HCT116 (cell line): Measurements from ENCODE around the gene PRKD2. TPM values are rescaled to one million over a fixed set of nuclear protein-coding genes. Genes with fewer than 3 reads are reported as not detected.

Experiments used
- ATAC-seq: fragments of 200-7000 bp; cut with Tn5 transposase; 2 replicates; pipeline ENCODE4 v1.9.1; 2020; ENCODE audit warnings: mild to moderate bottlenecking, moderate library complexity
- BruUV-seq: library from RNA; stranded (reverse); fragments of 400-500 nt; replicated peaks from 2 replicates; lab custom pipeline; 2021; lab: Mats Ljungman, UMichigan
- CTCF ChIA-PET: fragments of 300-600 bp; sonication (Branson Sonifier 250); formaldehyde crosslinking; loops from one replicate; lab custom pipeline; 2021; ENCODE audit warnings: antibody characterized with exemption; lab: Charles Lee
- POLR2A ChIA-PET: fragments of 300-600, 350-600 bp; sonication (Branson Sonifier 250); formaldehyde crosslinking; loops from one replicate; lab custom pipeline; 2021; ENCODE audit warnings: antibody characterized with exemption; lab: Charles Lee
- RAD21 ChIA-PET, 2 experiments: fragments of 300-600 bp; sonication (Branson Sonifier 250); formaldehyde crosslinking; loops; one replicate each; lab custom pipeline; 2023; ENCODE audit warnings: low total read pairs in 2 of 2; ENCODE audit not compliant: uncharacterized antibody in 2 of 2, unreplicated experiment in 2 of 2, low non-redundant PET in 1 of 2; lab: Charles Lee
- DNase-seq: peaks from one replicate; pipeline ENCODE4 v3.0.0-alpha.2; 2010; ENCODE audit warnings: low read depth, low spot score
- H2AFZ ChIP-seq: fragments of 200-600 bp; shearing (Covaris generic), sonication (generic); 2 replicates; pipeline ENCODE4 v1.6.1; 2017; ENCODE audit warnings: low read depth, mixed run types, mixed read lengths, antibody characterized with exemption, low read length; ENCODE audit not compliant: poor library complexity, severe bottlenecking
- H3K27ac ChIP-seq: 2 replicates; pipeline ENCODE4 v1.5.1; 2012; ENCODE audit warnings: low read depth, low read length
- H3K27me3 ChIP-seq: fragments of 200-600 bp; sonication (generic); 2 replicates; pipeline ENCODE4 v1.6.1; 2016; ENCODE audit warnings: mixed run types, low read length, mixed read lengths; ENCODE audit not compliant: insufficient read depth
- H3K36me3 ChIP-seq, 2 experiments: fragments of 200-500 bp in 1 of 2; fragments of 200-600 bp in 1 of 2; sonication (Bioruptor generic) in 1 of 2; sonication (generic) in 1 of 2; 2 replicates each; pipeline versions ENCODE4 v1.5.1 to v1.6.1; 2014 to 2016; ENCODE audit warnings: low read length in 2 of 2, inconsistent platforms in 1 of 2, mixed read lengths in 1 of 2, mixed run types in 1 of 2; ENCODE audit not compliant: insufficient read depth in 2 of 2, control insufficient read depth in 1 of 2
- H3K4me1 ChIP-seq, 2 experiments: fragments of 200-600 bp in 1 of 2; sonication (generic) in 1 of 2; 2 replicates each; pipeline versions ENCODE4 v1.5.1 to v1.6.1; 2012 to 2017; ENCODE audit warnings: low read length in 2 of 2, inconsistent platforms in 1 of 2, mild to moderate bottlenecking in 1 of 2, mixed read lengths in 1 of 2, mixed run types in 1 of 2, moderate library complexity in 1 of 2; ENCODE audit not compliant: insufficient read depth in 2 of 2, control insufficient read depth in 1 of 2
- H3K4me2 ChIP-seq: fragments of 200-600 bp; sonication (generic); 2 replicates; pipeline ENCODE4 v1.6.1; 2017; ENCODE audit warnings: mixed run types, low read length, mixed read lengths
- H3K4me3 ChIP-seq, 2 experiments: fragments of 200-600 bp in 1 of 2; sonication (generic) in 1 of 2; replicated peaks in 1 of 2; 2 replicates each; pipeline ENCODE4 v1.5.1; 2011 to 2016; ENCODE audit warnings: low read length in 2 of 2, control low read depth in 1 of 2, low read depth in 1 of 2, mild to moderate bottlenecking in 1 of 2, mixed read lengths in 1 of 2, mixed run types in 1 of 2
- H3K79me2 ChIP-seq: fragments of 200-600 bp; sonication (generic); 2 replicates; pipeline ENCODE4 v1.6.1; 2017; ENCODE audit warnings: mild to moderate bottlenecking, mixed run types, low read length, moderate library complexity, mixed read lengths; ENCODE audit not compliant: insufficient read depth
- H3K9ac ChIP-seq: fragments of 200-600 bp; sonication (generic); 2 replicates; pipeline ENCODE4 v1.6.1; 2016; ENCODE audit warnings: low read length, mixed read lengths
- H3K9me2 ChIP-seq: fragments of 200-600 bp; sonication (generic), shearing (Covaris generic); 2 replicates; pipeline ENCODE4 v1.6.1; 2017; ENCODE audit warnings: mixed run types, mild to moderate bottlenecking, moderate library complexity; ENCODE audit not compliant: insufficient read depth
- H3K9me3 ChIP-seq, 2 experiments: fragments of 200-500 bp in 1 of 2; fragments of 200-600 bp in 1 of 2; sonication (Bioruptor generic) in 1 of 2; sonication (generic) in 1 of 2; 2 replicates each; pipeline ENCODE4 v1.6.1; 2014 to 2017; ENCODE audit warnings: low read length in 2 of 2, mixed read lengths in 2 of 2, inconsistent platforms in 1 of 2, low read depth in 1 of 2, mild to moderate bottlenecking in 1 of 2, mixed run types in 1 of 2, moderate library complexity in 1 of 2; ENCODE audit not compliant: control insufficient read depth in 1 of 2, insufficient read depth in 1 of 2
- H4K20me1 ChIP-seq: fragments of 200-600 bp; sonication (generic), shearing (Covaris generic); 2 replicates; pipeline ENCODE4 v1.6.1; 2017; ENCODE audit warnings: mixed run types, mild to moderate bottlenecking, moderate library complexity; ENCODE audit not compliant: insufficient read depth
- CBX3 ChIP-seq: IDR thresholded peaks from 2 replicates; pipeline ENCODE4 v1.6.1; 2012; ENCODE audit warnings: low read depth
- EGR1 ChIP-seq: IDR thresholded peaks from 2 replicates; pipeline ENCODE4 v1.6.1; 2012; ENCODE audit warnings: low read depth
- ELF1 ChIP-seq: IDR thresholded peaks from 2 replicates; pipeline ENCODE4 v1.6.1; 2012; ENCODE audit warnings: low read depth, borderline replicate concordance
- EZH2 ChIP-seq: fragments of 200-600 bp; sonication (generic); IDR thresholded peaks from 2 replicates; pipeline ENCODE4 v1.6.1; 2017; ENCODE audit warnings: antibody characterized with exemption, mixed run types
- EZH2phosphoT487 ChIP-seq: fragments of 200-600 bp; IDR thresholded peaks from 2 replicates; pipeline ENCODE4 v1.6.1; 2018; ENCODE audit warnings: antibody characterized with exemption, borderline replicate concordance
- FOSL1 ChIP-seq: IDR thresholded peaks from 2 replicates; pipeline ENCODE4 v1.6.1; 2012; ENCODE audit warnings: low read depth
- SIN3A ChIP-seq: IDR thresholded peaks from 2 replicates; pipeline ENCODE4 v1.6.1; 2012; ENCODE audit warnings: low read depth
- SRF ChIP-seq: IDR thresholded peaks from 2 replicates; pipeline ENCODE4 v1.6.1; 2012; ENCODE audit warnings: low read depth
- ZNF274 ChIP-seq: fragments of 200-500 bp; sonication (Bioruptor generic); IDR thresholded peaks from 2 replicates; pipeline ENCODE4 v1.6.1; 2014; ENCODE audit warnings: mild to moderate bottlenecking, low read depth, low read length, inconsistent platforms
- intact Hi-C: fragments of 100-400 bp; cut with micrococcal nuclease; formaldehyde crosslinking; loops from 2 replicates; pipeline ENCODE4 v1.10.0; 2022
- total RNA-seq: library from RNA; stranded (reverse); gene quantifications from one replicate; pipeline ENCODE4 v1.2.1, GENCODE V29; 2021; ENCODE audit not compliant: unreplicated experiment

The PRKD2 gene
- total RNA-seq, 1 experiment from 2014 or later: 73.5 TPM

DNA sequence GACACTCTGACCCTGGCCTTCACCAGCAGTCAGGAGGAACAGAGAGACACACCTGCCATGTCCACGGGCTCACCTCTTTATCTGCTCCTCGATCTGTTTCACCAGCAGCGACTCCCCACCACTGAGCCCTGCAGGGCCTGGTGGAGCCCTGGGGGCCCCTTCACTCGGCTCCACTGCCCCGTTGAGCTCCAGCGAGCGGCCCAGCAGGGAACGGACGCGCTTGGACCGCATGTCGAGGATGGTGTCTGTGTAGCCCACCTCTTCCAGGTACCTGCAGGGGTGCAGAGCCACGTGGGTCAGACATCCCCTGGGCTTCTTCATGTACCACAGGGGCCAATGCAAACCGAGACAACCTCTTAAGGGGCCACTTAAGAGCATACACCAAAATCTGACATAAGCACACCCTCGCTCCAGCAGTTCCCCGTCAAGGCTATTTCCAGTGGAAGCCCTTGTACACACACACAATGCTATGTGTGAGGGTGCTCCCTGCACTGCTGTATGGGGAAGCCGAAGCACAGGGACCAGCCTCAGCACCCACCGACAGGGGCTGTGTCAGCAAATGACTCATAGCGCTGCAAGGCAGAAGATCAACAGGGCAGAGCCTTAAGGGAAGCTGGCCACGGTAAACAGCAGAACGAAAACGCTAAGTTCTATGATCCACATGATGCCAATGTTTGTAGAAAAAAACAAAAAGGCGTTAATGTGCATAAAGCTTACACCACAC, 16.2 kb upstream of the PRKD2 start:
- H3K4me3 ChIP-seq: no peak overlapping the region
- peaks cover 91% of the 10 kb centered on the region for H3K79me2 ChIP-seq
- no peaks in the 10 kb centered on the region for H3K27me3 ChIP-seq
- intact Hi-C loops: no loop called here
- peaks cover 9% of the 10 kb centered on the region; the same call in 1 of the 2 replicates for H4K20me1 ChIP-seq
- no TSS peak for BruUV-seq
- H3K9me3 ChIP-seq: no peaks in the 10 kb centered on the region
- no peak overlapping the region for H3K27ac ChIP-seq
- peaks cover 0 to 16% of the 10 kb centered on the region in 2 experiments; a peak in 2 of 4 replicates for H3K4me1 ChIP-seq
- no peaks in the 10 kb centered on the region for H3K9me2 ChIP-seq
- H3K4me2 ChIP-seq: no peak overlapping the region
- TF ChIP-seq EZH2: no peak
- TF ChIP-seq SIN3A: no peak
- TF ChIP-seq ELF1: no peak
- TF ChIP-seq FOSL1: no peak
- no peak for TF ChIP-seq EGR1
- no peak for TF ChIP-seq SRF
- no peak for TF ChIP-seq CBX3
- TF ChIP-seq EZH2phosphoT487: no peak
- TF ChIP-seq ZNF274: no peak
- ChIA-PET POLR2A (no interaction called here), RAD21 (interaction anchor here in 1 of 2 experiments (0.5 kb wide), 1 partner anchor 107 kb away, joined by 3 read pairs; no protein-coding TSS in a partner anchor), CTCF (no interaction called here)
- peaks cover 49 to 52% of the 10 kb centered on the region in 2 experiments for H3K36me3 ChIP-seq
- ATAC-seq (no peak), DNase-seq (no peak)
- H3K9ac ChIP-seq: no peak overlapping the region
- H2AFZ ChIP-seq: no peak overlapping the region
